NT2/D1 (cell line): Measurements from ENCODE around the gene TNS3.

ENCODE experiments used
- DNase-seq: peaks from one replicate; pipeline ENCODE4 v3.0.0-alpha.2; 2011; ENCODE audit warnings: low read depth, low spot score
- H3K27me3 ChIP-seq: 2 replicates; pipeline ENCODE4 v1.6.0; 2011; ENCODE audit warnings: mild to moderate bottlenecking; ENCODE audit not compliant: insufficient read length, insufficient read depth
- H3K36me3 ChIP-seq: 2 replicates; pipeline ENCODE4 v1.6.1; 2011; ENCODE audit warnings: mild to moderate bottlenecking, low read length, mixed read lengths; ENCODE audit not compliant: insufficient read depth, insufficient read length
- H3K4me1 ChIP-seq: 2 replicates; pipeline ENCODE4 v1.5.1; 2011; ENCODE audit not compliant: insufficient read depth, insufficient read length
- H3K4me3 ChIP-seq: 2 replicates; pipeline ENCODE4 v1.5.1; 2011; ENCODE audit warnings: low read depth; ENCODE audit not compliant: insufficient read length
- H3K9ac ChIP-seq: 2 replicates; pipeline ENCODE4 v1.6.0; 2011; ENCODE audit warnings: low read depth; ENCODE audit not compliant: insufficient read length
- H3K9me3 ChIP-seq: 2 replicates; pipeline ENCODE4 v1.5.1; 2011; ENCODE audit warnings: mild to moderate bottlenecking, low read length; ENCODE audit not compliant: insufficient read depth
- SUZ12 ChIP-seq: IDR thresholded peaks from 2 replicates; pipeline ENCODE4 v1.6.1; 2011; ENCODE audit not compliant: insufficient read length, insufficient read depth; ENCODE audit errors: extremely low read depth
- YY1 ChIP-seq: IDR thresholded peaks from 2 replicates; pipeline ENCODE4 v1.6.1; 2011; ENCODE audit not compliant: insufficient read length, insufficient read depth
- ZNF274 ChIP-seq: IDR thresholded peaks from 2 replicates; pipeline ENCODE4 v1.6.1; 2011; ENCODE audit warnings: mild to moderate bottlenecking, low read depth, low read length

The TNS3 gene

GRCh38 chr7:47414342-47415317 lies 167.3 kb downstream of the TNS3 start:
- DNase-seq: no peak
- Histone ChIP-seq H3K4me3 (no peak overlapping the region), H3K9ac (no peak overlapping the region), H3K4me1 (peaks cover 5% of the 10 kb centered on the region), H3K36me3 (peaks cover 83% of the 10 kb centered on the region), H3K9me3 (0 out of 2 replicates have a peak, but pooled peaks cover under 1% of the 10 kb centered on the region), H3K27me3 (no peaks in the 10 kb centered on the region)
- TF ChIP-seq ZNF274: no peak
- TF ChIP-seq YY1: no peak
- no peak for TF ChIP-seq SUZ12

- no peaks in the 10 kb centered on the region for H3K27me3 ChIP-seq
- H3K9me3 ChIP-seq: no peaks in the 10 kb centered on the region
- peaks cover 76% of the 10 kb centered on the region for H3K36me3 ChIP-seq
- peaks cover 4% of the 10 kb centered on the region for H3K4me1 ChIP-seq
- H3K4me3 ChIP-seq: no peak overlapping the region
- no peak overlapping the region for H3K9ac ChIP-seq
- TF ChIP-seq YY1 (no peak), SUZ12 (no peak), ZNF274 (no peak)
- no peak for DNase-seq
Observed at GRCh38 chr7:47413526-47414341, 168.2 kb downstream of the TNS3 start.

GRCh38 chr7:47411901-47412300 lies 170.0 kb downstream of the TNS3 start:
- Histone ChIP-seq H3K9ac (no peak overlapping the region), H3K36me3 (peaks cover 85% of the 10 kb centered on the region), H3K9me3 (no peaks in the 10 kb centered on the region), H3K4me1 (peaks cover 4% of the 10 kb centered on the region), H3K27me3 (no peaks in the 10 kb centered on the region), H3K4me3 (no peak overlapping the region)
- no peak for DNase-seq
- no peak for TF ChIP-seq SUZ12
- no peak for TF ChIP-seq YY1
- TF ChIP-seq ZNF274: no peak

- DNase-seq: no peak
- Histone ChIP-seq H3K9me3 (no peaks in the 10 kb centered on the region), H3K9ac (no peak overlapping the region), H3K36me3 (peaks cover 85% of the 10 kb centered on the region), H3K4me3 (no peak overlapping the region), H3K27me3 (no peaks in the 10 kb centered on the region), H3K4me1 (peaks cover 4% of the 10 kb centered on the region)
- TF ChIP-seq ZNF274 (no peak), YY1 (no peak), SUZ12 (no peak)
Observed at GRCh38 chr7:47411281-47411869, 170.5 kb downstream of the TNS3 start.

- DNase-seq: no peak
- no peak for TF ChIP-seq YY1
- no peak for TF ChIP-seq ZNF274
- no peak for TF ChIP-seq SUZ12
- Histone ChIP-seq H3K4me1 (peaks cover 6% of the 10 kb centered on the region), H3K9me3 (no peaks in the 10 kb centered on the region), H3K4me3 (no peak overlapping the region), H3K36me3 (peaks cover 80% of the 10 kb centered on the region), H3K9ac (no peak overlapping the region), H3K27me3 (no peaks in the 10 kb centered on the region)
Observed at GRCh38 chr7:47408675-47409074, 173.2 kb downstream of the TNS3 start.

GRCh38 chr7:47407821-47408674 lies 173.9 kb downstream of the TNS3 start:
- Histone ChIP-seq H3K27me3 (no peaks in the 10 kb centered on the region), H3K9me3 (no peaks in the 10 kb centered on the region), H3K36me3 (peaks cover 77% of the 10 kb centered on the region), H3K4me3 (no peak overlapping the region), H3K4me1 (peaks cover 6% of the 10 kb centered on the region), H3K9ac (no peak overlapping the region)
- DNase-seq: no peak
- TF ChIP-seq YY1 (no peak), ZNF274 (no peak), SUZ12 (no peak)
